Tibial nerve (tissue), 4 donors: Measurements from ENCODE around the gene FIGNL1. TPM values are rescaled to one million over a fixed set of nuclear protein-coding genes. Genes with fewer than 3 reads are reported as not detected.

Experiments used
- DNase-seq, 2 donors: peaks; one replicate each; pipeline ENCODE4 v3.0.0-alpha.2; 2019; ENCODE audit warnings: low spot score in 2 of 2
- H3K27ac ChIP-seq, 4 donors: fragments of 200-600 bp; sonication (generic) in 3 of 4; one replicate each; pipeline ENCODE4 v1.5.1; 2017 to 2019; ENCODE audit warnings: mild to moderate bottlenecking in 1 of 4
- H3K27me3 ChIP-seq, 2 donors: fragments of 200-600 bp; sonication (generic) in 1 of 2; one replicate each; pipeline versions ENCODE4 v1.5.1 to v1.6.0; 2017 to 2019
- H3K36me3 ChIP-seq, 3 donors: fragments of 200-600 bp; sonication (generic); one replicate each; pipeline ENCODE4 v1.5.1; 2018 to 2019
- H3K4me1 ChIP-seq, 4 donors: fragments of 200-600 bp; sonication (generic) in 3 of 4; one replicate each; pipeline ENCODE4 v1.5.1; 2017 to 2019
- H3K4me3 ChIP-seq, 4 donors: fragments of 200-600 bp; sonication (generic) in 3 of 4; one replicate each; pipeline ENCODE4 v1.5.1; 2017 to 2019; ENCODE audit warnings: mild to moderate bottlenecking in 1 of 4, moderate library complexity in 1 of 4
- H3K9me3 ChIP-seq, 4 donors: fragments of 200-600 bp; sonication (generic) in 3 of 4; one replicate each; pipeline ENCODE4 v1.5.1; 2017 to 2019
- EP300 ChIP-seq, 2 donors: sonication (generic); formaldehyde crosslinking; IDR thresholded peaks; one replicate each; pipeline ENCODE4 v1.6.1; 2017; ENCODE audit warnings: antibody characterized with exemption in 2 of 2, mild to moderate bottlenecking in 1 of 2
- POLR2A ChIP-seq, 2 donors: fragments of 450-650 bp; IDR thresholded peaks; one replicate each; pipeline ENCODE4 v1.6.1; 2017; ENCODE audit warnings: antibody characterized with exemption in 2 of 2, mild to moderate bottlenecking in 2 of 2, moderate library complexity in 2 of 2
- WGBS, 2 donors: methylation state at CpG; one replicate each; pipeline ENCODE4 v1.1.5; 2018; 5-methylcytosine and 5-hydroxymethylcytosine counted together
- total RNA-seq, 4 donors: library from RNA; depleted of rRNA; stranded (reverse); fragments of >200 nt; gene quantifications; one replicate each; pipeline ENCODE4 v1.1.0, GENCODE V29; 2016
- TF ChIP-seq, protein P1 (sequence below), 5 experiments: fragments of 200-600 bp in 3 of 5; fragments of 450-650 bp in 2 of 5; sonication (generic) in 3 of 5; IDR thresholded peaks; one replicate each; pipeline ENCODE4 v1.5.1; 2016 to 2019; ENCODE audit warnings: antibody characterized with exemption in 5 of 5, mild to moderate bottlenecking in 3 of 5, moderate library complexity in 2 of 5

The FIGNL1 gene, protein sequence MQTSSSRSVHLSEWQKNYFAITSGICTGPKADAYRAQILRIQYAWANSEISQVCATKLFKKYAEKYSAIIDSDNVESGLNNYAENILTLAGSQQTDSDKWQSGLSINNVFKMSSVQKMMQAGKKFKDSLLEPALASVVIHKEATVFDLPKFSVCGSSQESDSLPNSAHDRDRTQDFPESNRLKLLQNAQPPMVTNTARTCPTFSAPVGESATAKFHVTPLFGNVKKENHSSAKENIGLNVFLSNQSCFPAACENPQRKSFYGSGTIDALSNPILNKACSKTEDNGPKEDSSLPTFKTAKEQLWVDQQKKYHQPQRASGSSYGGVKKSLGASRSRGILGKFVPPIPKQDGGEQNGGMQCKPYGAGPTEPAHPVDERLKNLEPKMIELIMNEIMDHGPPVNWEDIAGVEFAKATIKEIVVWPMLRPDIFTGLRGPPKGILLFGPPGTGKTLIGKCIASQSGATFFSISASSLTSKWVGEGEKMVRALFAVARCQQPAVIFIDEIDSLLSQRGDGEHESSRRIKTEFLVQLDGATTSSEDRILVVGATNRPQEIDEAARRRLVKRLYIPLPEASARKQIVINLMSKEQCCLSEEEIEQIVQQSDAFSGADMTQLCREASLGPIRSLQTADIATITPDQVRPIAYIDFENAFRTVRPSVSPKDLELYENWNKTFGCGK
- total RNA-seq, result 1 to 10 TPM; 4.6 to 9.6 (median 6.6) TPM

DNA sequence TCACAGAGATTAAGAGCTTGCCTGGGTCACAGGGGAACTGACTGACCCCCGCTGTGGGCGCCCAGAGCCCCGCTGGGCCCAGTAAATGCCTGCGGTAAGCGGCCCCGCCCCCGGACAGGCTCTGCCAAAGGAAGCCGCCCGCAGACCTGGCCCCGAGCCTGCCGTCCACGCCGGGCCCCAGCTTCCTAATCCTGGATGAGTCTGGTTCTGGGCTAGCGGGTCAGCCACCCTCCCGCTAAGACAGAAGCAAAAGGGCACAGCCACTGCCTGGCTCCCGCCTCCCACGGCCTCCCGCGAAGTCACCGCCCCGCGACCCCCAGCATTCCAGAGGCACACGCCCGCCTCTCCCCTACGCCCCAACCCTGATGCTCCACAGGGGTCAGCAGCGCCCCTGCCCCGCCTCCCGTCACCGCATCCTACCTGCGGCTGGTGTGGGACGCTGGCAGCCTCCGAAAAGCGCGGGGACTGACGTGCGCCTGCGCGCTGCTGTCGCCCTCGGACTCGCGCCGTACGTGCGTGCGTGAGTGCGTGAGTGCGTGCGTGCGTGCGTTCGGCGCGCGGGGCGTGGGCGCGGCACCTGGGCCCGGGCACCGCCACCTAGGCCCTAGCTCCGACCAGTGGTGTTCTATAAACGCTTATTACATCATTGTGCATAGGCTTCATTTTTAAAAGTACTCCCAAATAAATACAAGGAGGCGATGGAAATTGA, at the start of gene FIGNL1:
FIGNL1 (minus strand) TSS at position 470 of the 709 bp plus-strand sequence. CDS start 3,063 bp downstream, outside the sequence.
- peak; percentile 24 to 29 for DNase-seq
- H3K4me1 ChIP-seq, result peaks cover 0 to 17% (median 11%) of the 10 kb centered on the region in 4 donors
- H3K36me3 ChIP-seq, result peaks cover 0 to 21% (median 0%) of the 10 kb centered on the region in 3 donors
- no peaks in the 10 kb centered on the region for H3K9me3 ChIP-seq
- peak within 1 kb of the TSS; percentile 51 to 87 (median 74) for H3K4me3 ChIP-seq
- WGBS, 2 donors, result 1 to 2% methylated on average over 41 to 50 of the region's 63 CpGs
- H3K27me3 ChIP-seq, result no peaks in the 10 kb centered on the region
- TF ChIP-seq, protein P1, sequence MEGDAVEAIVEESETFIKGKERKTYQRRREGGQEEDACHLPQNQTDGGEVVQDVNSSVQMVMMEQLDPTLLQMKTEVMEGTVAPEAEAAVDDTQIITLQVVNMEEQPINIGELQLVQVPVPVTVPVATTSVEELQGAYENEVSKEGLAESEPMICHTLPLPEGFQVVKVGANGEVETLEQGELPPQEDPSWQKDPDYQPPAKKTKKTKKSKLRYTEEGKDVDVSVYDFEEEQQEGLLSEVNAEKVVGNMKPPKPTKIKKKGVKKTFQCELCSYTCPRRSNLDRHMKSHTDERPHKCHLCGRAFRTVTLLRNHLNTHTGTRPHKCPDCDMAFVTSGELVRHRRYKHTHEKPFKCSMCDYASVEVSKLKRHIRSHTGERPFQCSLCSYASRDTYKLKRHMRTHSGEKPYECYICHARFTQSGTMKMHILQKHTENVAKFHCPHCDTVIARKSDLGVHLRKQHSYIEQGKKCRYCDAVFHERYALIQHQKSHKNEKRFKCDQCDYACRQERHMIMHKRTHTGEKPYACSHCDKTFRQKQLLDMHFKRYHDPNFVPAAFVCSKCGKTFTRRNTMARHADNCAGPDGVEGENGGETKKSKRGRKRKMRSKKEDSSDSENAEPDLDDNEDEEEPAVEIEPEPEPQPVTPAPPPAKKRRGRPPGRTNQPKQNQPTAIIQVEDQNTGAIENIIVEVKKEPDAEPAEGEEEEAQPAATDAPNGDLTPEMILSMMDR (IDR thresholded peaks at IDR 0.05), result no peak
- TF ChIP-seq EP300 (IDR thresholded peaks at IDR 0.05) (peak in 1 of 2 donors; percentile 58), POLR2A (IDR thresholded peaks at IDR 0.05) (peak in 1 of 2 donors; percentile 12)
- peak within 1 kb of the TSS; percentile 38 to 84 (median 62) for H3K27ac ChIP-seq

DNA sequence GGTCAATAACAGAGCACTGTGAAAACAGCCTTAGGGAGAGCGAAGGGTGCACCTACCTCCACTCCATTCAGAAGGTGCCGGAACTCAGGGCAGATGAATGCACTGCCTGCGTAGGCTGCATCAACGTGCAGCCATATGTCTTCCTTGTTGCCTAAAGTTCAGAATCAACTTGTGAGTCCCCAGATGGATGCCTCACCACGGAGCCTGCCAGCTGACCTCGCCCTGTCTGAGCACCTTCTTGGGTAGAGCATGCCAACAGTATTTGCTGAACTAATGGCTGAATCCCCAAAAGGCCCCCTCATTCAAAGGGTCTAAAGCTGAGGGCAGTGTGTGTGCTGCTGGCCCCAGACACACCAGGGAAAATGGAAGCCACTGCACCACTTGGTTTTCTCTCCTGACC, 48.9 kb upstream of the FIGNL1 start:
- DNase-seq, result no peak
- 80 to 83% methylated on average over 6 of the region's 6 CpGs for WGBS, 2 donors
- Histone ChIP-seq H3K27me3 (no peaks in the 10 kb centered on the region), H3K36me3 (no peaks in the 10 kb centered on the region), H3K4me3 (no peak overlapping the region), H3K4me1 (peaks cover 0 to 6% (median 3%) of the 10 kb centered on the region in 4 donors), H3K9me3 (no peaks in the 10 kb centered on the region), H3K27ac (no peak overlapping the region)
- TF ChIP-seq POLR2A (IDR thresholded peaks at IDR 0.05) (no peak), EP300 (IDR thresholded peaks at IDR 0.05) (no peak)
- TF ChIP-seq, protein P1 (IDR thresholded peaks at IDR 0.05), result no peak

DNA sequence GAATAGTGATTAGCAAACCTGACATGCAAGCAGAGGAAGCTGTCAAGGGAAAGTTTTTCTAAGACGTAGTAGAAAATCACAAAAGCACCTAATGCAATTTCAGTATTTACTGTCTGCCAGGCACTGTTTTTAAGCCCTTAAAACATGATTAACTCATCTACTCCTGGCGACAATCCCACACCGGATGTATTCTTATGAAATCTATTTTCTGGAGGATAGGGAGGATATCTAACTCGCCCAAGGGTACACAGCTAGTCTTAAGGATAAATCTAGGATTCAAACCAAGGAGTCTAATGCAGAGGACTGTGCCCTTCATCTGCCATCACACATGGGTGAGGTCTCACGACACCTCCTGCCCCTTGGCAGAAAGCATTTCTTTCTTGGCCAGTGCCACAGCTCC, 47.8 kb upstream of the FIGNL1 start:
- Histone ChIP-seq H3K9me3 (no peaks in the 10 kb centered on the region), H3K27me3 (no peaks in the 10 kb centered on the region), H3K36me3 (no peaks in the 10 kb centered on the region), H3K27ac (no peak overlapping the region), H3K4me1 (peaks cover 0 to 5% (median 3%) of the 10 kb centered on the region in 4 donors), H3K4me3 (no peak overlapping the region)
- DNase-seq, result peak in 1 of 2 donors; percentile 74
- peak in 1 of 2 donors; percentile 29 for TF ChIP-seq EP300 (IDR thresholded peaks at IDR 0.05)
- TF ChIP-seq, protein P1 (IDR thresholded peaks at IDR 0.05), result no peak
- WGBS, 2 donors, result 79 to 83% methylated on average over 5 of the region's 5 CpGs

DNA sequence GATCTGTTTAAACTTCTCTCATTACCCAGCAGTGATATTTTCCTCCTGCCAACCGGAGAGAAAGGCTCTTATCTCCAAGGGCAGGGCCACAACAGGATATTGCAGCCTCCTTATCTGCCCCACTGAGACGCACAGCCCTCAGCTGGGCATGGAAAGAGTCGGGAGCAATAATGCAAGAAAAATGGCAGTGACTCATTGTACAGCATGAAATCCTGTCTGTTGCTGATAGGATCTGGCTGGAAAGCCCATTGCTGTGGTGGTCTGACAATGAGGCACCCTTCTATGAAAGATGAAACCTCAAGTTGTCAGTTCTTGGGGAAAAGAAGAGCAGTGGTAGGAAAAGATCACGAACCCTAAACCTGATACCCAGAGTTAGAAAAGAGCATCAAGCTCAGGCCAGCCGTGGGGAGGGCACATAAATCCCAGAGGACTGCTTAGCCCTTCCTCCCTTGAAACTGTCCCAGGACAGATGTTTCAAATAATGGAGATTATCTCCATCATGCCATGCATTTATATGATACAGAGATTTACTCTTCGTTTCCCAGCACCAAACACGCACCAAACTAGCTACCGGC, 47.0 kb upstream of the FIGNL1 start:
- no peaks in the 10 kb centered on the region for H3K27me3 ChIP-seq
- H3K4me3 ChIP-seq, result no peak overlapping the region
- DNase-seq, result no peak
- TF ChIP-seq POLR2A (IDR thresholded peaks at IDR 0.05) (no peak), EP300 (IDR thresholded peaks at IDR 0.05) (peak in 1 of 2 donors; percentile 13)
- TF ChIP-seq, protein P1 (IDR thresholded peaks at IDR 0.05), result no peak
- H3K36me3 ChIP-seq, result no peaks in the 10 kb centered on the region
- no peaks in the 10 kb centered on the region for H3K9me3 ChIP-seq
- H3K4me1 ChIP-seq, result no peaks in the 10 kb centered on the region
- H3K27ac ChIP-seq, result no peak overlapping the region
- 64 to 66% methylated on average over 8 of the region's 8 CpGs for WGBS, 2 donors
